ENCODE results near the gene DRGX. TPM values are rescaled to one million over a fixed set of nuclear protein-coding genes. Genes with fewer than 3 reads are reported as not detected.

Gene DRGX
- total RNA-seq (not detected in 2 replicates), polyA plus RNA-seq (not detected in 2 replicates), polyA minus RNA-seq (not detected in 2 replicates)
- not detected for total RNA-seq (2013)

DNA sequence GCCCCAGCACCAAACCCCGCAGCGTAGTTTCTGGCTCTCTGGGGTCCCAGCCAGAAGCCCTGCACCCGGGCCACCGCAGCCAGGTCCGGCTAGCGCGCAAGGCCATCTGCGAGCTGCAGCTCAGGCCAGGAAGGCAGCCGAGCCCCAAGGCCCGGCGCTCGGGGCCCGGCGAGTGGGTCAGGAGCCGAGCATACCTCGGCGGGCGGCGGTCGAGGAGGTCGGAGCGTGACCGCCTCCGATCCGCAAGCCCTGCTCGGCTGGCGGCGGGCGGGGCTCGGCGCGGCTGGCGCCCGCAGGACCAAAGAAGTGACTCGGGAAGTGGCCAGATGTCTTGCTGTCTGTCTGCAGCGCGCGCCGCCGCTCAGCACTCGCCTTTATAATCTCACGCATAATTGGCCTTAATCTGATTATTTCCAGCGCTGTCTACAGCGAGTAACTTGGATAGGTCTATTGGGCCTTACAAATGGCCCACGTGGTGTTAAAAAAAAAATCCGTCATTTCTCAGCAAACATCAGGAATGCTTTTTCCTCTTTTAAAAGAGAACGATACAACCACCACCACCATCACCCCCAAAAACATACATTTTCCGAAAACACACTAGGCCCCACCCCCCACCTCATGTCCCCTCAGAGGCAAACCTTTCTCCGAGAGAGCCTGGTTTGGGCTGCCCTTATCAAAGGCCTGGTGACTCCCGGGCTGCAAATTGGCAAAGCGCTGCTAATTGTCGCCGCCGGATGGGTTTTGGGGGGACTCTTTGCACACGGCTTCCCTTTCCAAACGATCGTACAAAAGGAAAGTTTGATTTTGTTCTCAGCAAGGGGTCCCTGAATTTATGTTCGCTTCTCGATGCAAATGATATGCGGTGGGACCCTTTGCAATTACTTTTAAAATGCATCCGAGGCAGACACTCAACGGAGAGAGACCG is at the start of gene DRGX:
DRGX (minus strand) TSS at position 349 of the 925 bp plus-strand sequence. CDS start 649 bp downstream, outside the sequence.
- H3K27me3 ChIP-seq (replicated peaks in 1 of 4; ENCODE audit: control extremely low read depth in 1 of 4, control insufficient read depth in 3 of 4, insufficient read depth in 4 of 4, low read length in 3 of 4) = peaks cover 0 to 75% (median 47%) of the 10 kb centered on the region in 4 experiments
- Mint-ChIP-seq H3K4me1 (peaks cover 19% of the 10 kb centered on the region), H3K4me3 (no peak within 1 kb of the TSS), H3K9me3 (ENCODE audit: insufficient read depth) (no peaks in the 10 kb centered on the region), H3K27ac (no peak within 1 kb of the TSS), H3K27me3 (peaks cover 65% of the 10 kb centered on the region)
- H2AFZ ChIP-seq (ENCODE audit: insufficient read depth, low read depth, low read length, poor library complexity, severe bottlenecking) = no peak within 1 kb of the TSS
- H3K9me3 ChIP-seq (ENCODE audit: control extremely low read depth in 1 of 3, control insufficient read depth in 2 of 3, insufficient read depth in 1 of 3, low read length in 2 of 3) = peaks cover 0 to 37% (median 0%) of the 10 kb centered on the region in 3 donors
- no peaks in the 10 kb centered on the region for H3K79me2 ChIP-seq (ENCODE audit: control insufficient read depth, insufficient read depth, low read length)
- peaks cover 23 to 34% of the 10 kb centered on the region in 2 donors for H3K4me1 ChIP-seq (ENCODE audit: control insufficient read depth in 2 of 2, insufficient read depth in 2 of 2, low read length in 2 of 2)
- H3K9ac ChIP-seq (ENCODE audit: low read length) = no peak within 1 kb of the TSS
- ATAC-seq (ENCODE audit: low read depth) (no peak), DNase-seq (peak; percentile 10)
- TF ChIP-seq EZH2 (IDR thresholded peaks at IDR 0.05; ENCODE audit: borderline replicate concordance, insufficient read depth, low read depth, low read length, poor library complexity, severe bottlenecking) = no peak
- TF ChIP-seq, protein P1, sequence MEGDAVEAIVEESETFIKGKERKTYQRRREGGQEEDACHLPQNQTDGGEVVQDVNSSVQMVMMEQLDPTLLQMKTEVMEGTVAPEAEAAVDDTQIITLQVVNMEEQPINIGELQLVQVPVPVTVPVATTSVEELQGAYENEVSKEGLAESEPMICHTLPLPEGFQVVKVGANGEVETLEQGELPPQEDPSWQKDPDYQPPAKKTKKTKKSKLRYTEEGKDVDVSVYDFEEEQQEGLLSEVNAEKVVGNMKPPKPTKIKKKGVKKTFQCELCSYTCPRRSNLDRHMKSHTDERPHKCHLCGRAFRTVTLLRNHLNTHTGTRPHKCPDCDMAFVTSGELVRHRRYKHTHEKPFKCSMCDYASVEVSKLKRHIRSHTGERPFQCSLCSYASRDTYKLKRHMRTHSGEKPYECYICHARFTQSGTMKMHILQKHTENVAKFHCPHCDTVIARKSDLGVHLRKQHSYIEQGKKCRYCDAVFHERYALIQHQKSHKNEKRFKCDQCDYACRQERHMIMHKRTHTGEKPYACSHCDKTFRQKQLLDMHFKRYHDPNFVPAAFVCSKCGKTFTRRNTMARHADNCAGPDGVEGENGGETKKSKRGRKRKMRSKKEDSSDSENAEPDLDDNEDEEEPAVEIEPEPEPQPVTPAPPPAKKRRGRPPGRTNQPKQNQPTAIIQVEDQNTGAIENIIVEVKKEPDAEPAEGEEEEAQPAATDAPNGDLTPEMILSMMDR (IDR thresholded peaks at IDR 0.05) = no peak
- H3K4me3 ChIP-seq (ENCODE audit: control extremely low read depth in 1 of 5, extremely low read depth in 1 of 5, insufficient read depth in 1 of 5, low read depth in 2 of 5, low read length in 4 of 5) = no peak within 1 kb of the TSS
- H3K27ac ChIP-seq (ENCODE audit: low read length in 2 of 2) = no peak within 1 kb of the TSS
- intact Hi-C loops (cut with micrococcal nuclease) = no loop called here
- peak within 1 kb of the TSS; percentile 21 for H3K4me2 ChIP-seq (replicated peaks; ENCODE audit: low read depth, low read length, poor library complexity, severe bottlenecking)
- CTCF ChIA-PET = interaction anchor here (1.5 kb wide), 1 partner anchor 10 kb away, joined by 3 read pairs; no protein-coding TSS in a partner anchor
- POLR2A ChIA-PET = no interaction called here
- 7% methylated on average over 63 of the region's 63 CpGs for WGBS (ENCODE audit: insufficient coverage)
- no peaks in the 10 kb centered on the region for H4K20me1 ChIP-seq (ENCODE audit: control insufficient read depth, insufficient read depth, low read length, poor library complexity, severe bottlenecking)
- no peaks in the 10 kb centered on the region for H3K36me3 ChIP-seq (replicated peaks in 1 of 2; ENCODE audit: control extremely low read depth in 1 of 2, control insufficient read depth in 1 of 2, extremely low read depth in 1 of 2, insufficient read depth in 2 of 2, low read length in 1 of 2)

DNA sequence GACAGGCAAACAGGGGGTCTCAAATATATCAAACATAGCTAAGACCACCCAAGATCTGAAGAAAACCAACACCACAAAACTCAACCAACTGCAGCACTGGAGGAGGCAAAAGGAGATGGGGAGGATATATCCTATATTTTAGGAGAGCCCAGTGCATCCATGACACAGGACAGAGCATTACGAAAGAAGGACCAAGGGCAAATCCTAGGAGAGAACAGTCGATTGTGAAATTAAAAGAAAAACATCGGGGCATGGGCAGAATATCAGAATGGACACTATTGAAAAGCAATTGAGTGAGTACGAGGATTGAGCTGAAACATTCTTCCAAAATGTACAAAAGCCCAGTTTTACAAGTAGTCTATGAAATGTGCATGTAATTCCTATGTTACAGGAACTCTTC is 48.5 kb upstream of the DRGX start:
- Histone ChIP-seq H3K9ac (ENCODE audit: low read length) (no peak overlapping the region), H4K20me1 (ENCODE audit: control insufficient read depth, insufficient read depth, low read length, poor library complexity, severe bottlenecking) (no peaks in the 10 kb centered on the region), H3K4me2 (replicated peaks; ENCODE audit: low read depth, low read length, poor library complexity, severe bottlenecking) (no peak overlapping the region), H3K4me1 (ENCODE audit: control insufficient read depth in 2 of 2, insufficient read depth in 2 of 2, low read length in 2 of 2) (peaks cover 0 to 4% of the 10 kb centered on the region in 2 donors), H3K36me3 (replicated peaks in 1 of 2; ENCODE audit: control extremely low read depth in 1 of 2, control insufficient read depth in 1 of 2, extremely low read depth in 1 of 2, insufficient read depth in 2 of 2, low read length in 1 of 2) (no peaks in the 10 kb centered on the region), H3K79me2 (ENCODE audit: control insufficient read depth, insufficient read depth, low read length) (no peaks in the 10 kb centered on the region), H3K9me3 (ENCODE audit: control extremely low read depth in 1 of 3, control insufficient read depth in 2 of 3, insufficient read depth in 1 of 3, low read length in 2 of 3) (peaks cover 0 to 12% (median 4%) of the 10 kb centered on the region in 3 donors), H3K27ac (ENCODE audit: low read length in 2 of 2) (no peak overlapping the region), H3K4me3 (ENCODE audit: control extremely low read depth in 1 of 5, extremely low read depth in 1 of 5, insufficient read depth in 1 of 5, low read depth in 2 of 5, low read length in 4 of 5) (no peak overlapping the region), H3K27me3 (replicated peaks in 1 of 4; ENCODE audit: control extremely low read depth in 1 of 4, control insufficient read depth in 3 of 4, insufficient read depth in 4 of 4, low read length in 3 of 4) (peaks cover 0 to 3% (median 0%) of the 10 kb centered on the region in 4 experiments), H2AFZ (ENCODE audit: insufficient read depth, low read depth, low read length, poor library complexity, severe bottlenecking) (no peak overlapping the region)
- H3K4me1 Mint-ChIP-seq = peaks cover 11% of the 10 kb centered on the region
- H3K9me3 Mint-ChIP-seq (ENCODE audit: insufficient read depth) = peaks cover 13% of the 10 kb centered on the region
- WGBS (ENCODE audit: insufficient coverage) = 100% methylated on average over 3 of the region's 4 CpGs
- CTCF ChIA-PET = no interaction called here
- no peak for ATAC-seq (ENCODE audit: low read depth)
- TF ChIP-seq EZH2 (IDR thresholded peaks at IDR 0.05; ENCODE audit: borderline replicate concordance, insufficient read depth, low read depth, low read length, poor library complexity, severe bottlenecking) = no peak
- TF ChIP-seq, protein P1 (IDR thresholded peaks at IDR 0.05) = no peak
- no peak for DNase-seq
- no peak overlapping the region for H3K27ac Mint-ChIP-seq
- intact Hi-C loops (cut with micrococcal nuclease) = no loop called here
- POLR2A ChIA-PET = no interaction called here
- H3K4me3 Mint-ChIP-seq = no peak overlapping the region
- peaks cover 14% of the 10 kb centered on the region for H3K27me3 Mint-ChIP-seq

All from B cell (primary cell).